SU-DHL-6 (cell line): ENCODE data around the gene ST3GAL4.

Source experiments
- H2AFZ ChIP-seq: fragments of 200-600 bp; sonication (generic); 2 replicates; pipeline ENCODE4 v1.6.1; 2014; ENCODE audit warnings: low read depth, mild to moderate bottlenecking, moderate library complexity, mixed read lengths, antibody characterized with exemption, low read length; ENCODE audit not compliant: severe bottlenecking
- H3F3A ChIP-seq: fragments of 200-600 bp; shearing (Covaris generic); 2 replicates; pipeline ENCODE4 v1.6.0; 2016; ENCODE audit warnings: antibody characterized with exemption, mild to moderate bottlenecking; ENCODE audit not compliant: insufficient read depth
- H3K27ac ChIP-seq: fragments of 200-600 bp; sonication (generic); 2 replicates; pipeline ENCODE4 v1.5.1; 2016; ENCODE audit warnings: low read depth, mild to moderate bottlenecking, low read length, moderate library complexity, mixed read lengths
- H3K27me3 ChIP-seq: fragments of 200-600 bp; sonication (generic), shearing (Covaris generic); 2 replicates; pipeline ENCODE4 v1.6.0; 2014; ENCODE audit warnings: mild to moderate bottlenecking, low read length
- H3K36me3 ChIP-seq: fragments of 200-600 bp; sonication (generic); 2 replicates; pipeline ENCODE4 v1.6.1; 2014; ENCODE audit warnings: mild to moderate bottlenecking, low read length, mixed read lengths
- H3K4me2 ChIP-seq: fragments of 300-600, 200-600 bp; shearing (Covaris generic), sonication (generic); 2 replicates; pipeline ENCODE4 v1.6.0; 2014; ENCODE audit warnings: low read length, low read depth, mild to moderate bottlenecking; ENCODE audit not compliant: poor library complexity, severe bottlenecking
- H3K4me3 ChIP-seq: fragments of 200-600 bp; sonication (generic); 2 replicates; pipeline ENCODE4 v1.5.1; 2014; ENCODE audit warnings: antibody characterized with exemption, low read length, mild to moderate bottlenecking, mixed read lengths; ENCODE audit not compliant: insufficient read depth, poor library complexity, severe bottlenecking
- H3K79me2 ChIP-seq: fragments of 200-600 bp; sonication (generic); 2 replicates; pipeline ENCODE4 v1.6.1; 2014; ENCODE audit warnings: mild to moderate bottlenecking, low read length, moderate library complexity; ENCODE audit not compliant: insufficient read depth
- H3K9ac ChIP-seq: fragments of 200-600 bp; sonication (generic); 2 replicates; pipeline ENCODE4 v1.7.0; 2014; ENCODE audit warnings: mild to moderate bottlenecking, low read length
- H3K9me2 ChIP-seq: fragments of 200-600 bp; sonication (generic); replicated peaks from 2 replicates; pipeline ENCODE4 v1.6.1; 2014; ENCODE audit warnings: low read length; ENCODE audit not compliant: insufficient read depth
- H3K9me3 ChIP-seq: fragments of 200-600 bp; sonication (generic); 2 replicates; pipeline ENCODE4 v1.6.1; 2014; ENCODE audit warnings: low read length, mixed read lengths; ENCODE audit not compliant: insufficient read depth
- H4K20me1 ChIP-seq: fragments of 200-600 bp; sonication (generic); 2 replicates; pipeline ENCODE4 v1.6.1; 2014; ENCODE audit warnings: low read depth, mild to moderate bottlenecking, antibody characterized with exemption, low read length, moderate library complexity, mixed read lengths
- EZH2phosphoT487 ChIP-seq: fragments of 200-600 bp; sonication (generic), shearing (Covaris generic); conservative IDR thresholded peaks from 2 replicates; pipeline ENCODE4 v1.6.1; 2018; ENCODE audit warnings: mild to moderate bottlenecking, antibody characterized with exemption, low read length, moderate library complexity, mixed read lengths
- TF ChIP-seq, protein P1 (sequence below): fragments of 200-600 bp; sonication (generic); IDR thresholded peaks from one replicate; pipeline ENCODE4 v1.5.1; 2017; ENCODE audit warnings: antibody characterized with exemption, mild to moderate bottlenecking, low read length, moderate library complexity; ENCODE audit not compliant: insufficient read depth, poor library complexity, severe bottlenecking

The ST3GAL4 gene

DNA sequence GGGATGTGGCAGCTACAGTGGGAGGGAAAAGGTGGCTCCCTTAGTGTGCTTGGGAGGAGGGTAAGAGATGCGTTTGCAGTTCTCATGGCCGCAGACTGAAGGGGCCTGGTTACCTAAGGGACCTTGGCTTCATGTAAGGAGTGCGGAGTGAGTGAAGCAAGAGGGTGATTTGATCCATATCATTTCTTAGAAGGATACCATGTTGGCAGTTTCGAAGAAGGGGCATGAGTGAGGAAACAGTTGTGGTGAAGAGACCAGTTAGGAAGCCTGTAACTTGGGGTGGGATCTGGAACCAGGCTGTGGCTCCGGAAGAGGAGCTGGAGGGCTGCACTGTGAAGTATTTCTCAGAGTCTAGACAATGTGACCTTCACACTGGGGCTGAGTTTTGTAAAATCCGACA lies 45.0 kb downstream of the ST3GAL4 start:
- no peaks in the 10 kb centered on the region for H3F3A ChIP-seq
- no peaks in the 10 kb centered on the region for H3K9me3 ChIP-seq
- no peak overlapping the region for H3K4me3 ChIP-seq
- no peak overlapping the region for H2AFZ ChIP-seq
- H3K27ac ChIP-seq: no peak overlapping the region
- no peaks in the 10 kb centered on the region for H3K27me3 ChIP-seq
- H3K9me2 ChIP-seq: no peaks in the 10 kb centered on the region
- H3K36me3 ChIP-seq: no peaks in the 10 kb centered on the region
- H4K20me1 ChIP-seq: no peaks in the 10 kb centered on the region
- H3K9ac ChIP-seq: no peak overlapping the region
- no peak overlapping the region for H3K4me2 ChIP-seq
- H3K79me2 ChIP-seq: no peaks in the 10 kb centered on the region
- TF ChIP-seq, protein P1, sequence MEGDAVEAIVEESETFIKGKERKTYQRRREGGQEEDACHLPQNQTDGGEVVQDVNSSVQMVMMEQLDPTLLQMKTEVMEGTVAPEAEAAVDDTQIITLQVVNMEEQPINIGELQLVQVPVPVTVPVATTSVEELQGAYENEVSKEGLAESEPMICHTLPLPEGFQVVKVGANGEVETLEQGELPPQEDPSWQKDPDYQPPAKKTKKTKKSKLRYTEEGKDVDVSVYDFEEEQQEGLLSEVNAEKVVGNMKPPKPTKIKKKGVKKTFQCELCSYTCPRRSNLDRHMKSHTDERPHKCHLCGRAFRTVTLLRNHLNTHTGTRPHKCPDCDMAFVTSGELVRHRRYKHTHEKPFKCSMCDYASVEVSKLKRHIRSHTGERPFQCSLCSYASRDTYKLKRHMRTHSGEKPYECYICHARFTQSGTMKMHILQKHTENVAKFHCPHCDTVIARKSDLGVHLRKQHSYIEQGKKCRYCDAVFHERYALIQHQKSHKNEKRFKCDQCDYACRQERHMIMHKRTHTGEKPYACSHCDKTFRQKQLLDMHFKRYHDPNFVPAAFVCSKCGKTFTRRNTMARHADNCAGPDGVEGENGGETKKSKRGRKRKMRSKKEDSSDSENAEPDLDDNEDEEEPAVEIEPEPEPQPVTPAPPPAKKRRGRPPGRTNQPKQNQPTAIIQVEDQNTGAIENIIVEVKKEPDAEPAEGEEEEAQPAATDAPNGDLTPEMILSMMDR: no peak
- TF ChIP-seq EZH2phosphoT487: no peak

DNA sequence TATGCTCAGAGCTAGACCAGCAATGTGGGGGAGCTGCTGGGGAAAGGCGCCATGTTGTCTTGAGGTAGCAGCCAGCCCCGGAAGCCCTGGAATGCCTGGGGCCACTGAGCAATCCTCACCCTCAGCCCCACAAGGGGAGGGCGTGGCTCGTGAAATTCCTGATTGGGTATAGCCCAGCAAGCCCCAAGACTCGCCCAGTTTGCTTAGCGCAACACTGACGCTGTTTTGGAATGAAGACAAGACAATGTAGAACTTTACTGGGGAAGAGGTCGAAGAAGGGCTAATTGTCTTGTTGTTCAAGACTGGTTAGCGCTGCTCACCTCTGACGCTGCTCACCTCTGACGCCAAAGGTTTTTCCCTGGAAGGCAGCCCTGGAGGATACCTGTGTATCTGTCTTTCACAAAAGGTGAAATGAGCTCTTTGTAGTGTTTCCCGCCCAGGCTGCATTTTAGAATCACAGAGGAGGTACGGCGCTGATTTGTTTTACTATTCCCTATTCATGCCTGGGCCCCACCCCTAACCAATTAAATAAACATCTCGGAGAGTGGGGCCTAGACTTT lies 47.6 kb downstream of the ST3GAL4 start:
- no peaks in the 10 kb centered on the region for H3K36me3 ChIP-seq
- no peak overlapping the region for H3K4me3 ChIP-seq
- H3K27ac ChIP-seq: no peak overlapping the region
- no peak overlapping the region for H2AFZ ChIP-seq
- no peaks in the 10 kb centered on the region for H4K20me1 ChIP-seq
- no peaks in the 10 kb centered on the region for H3K9me2 ChIP-seq
- no peaks in the 10 kb centered on the region for H3K27me3 ChIP-seq
- TF ChIP-seq, protein P1: no peak
- no peak for TF ChIP-seq EZH2phosphoT487
- no peak overlapping the region for H3K4me2 ChIP-seq
- H3K9me3 ChIP-seq: no peaks in the 10 kb centered on the region
- H3F3A ChIP-seq: no peaks in the 10 kb centered on the region
- H3K79me2 ChIP-seq: no peaks in the 10 kb centered on the region
- H3K9ac ChIP-seq: no peak overlapping the region

DNA sequence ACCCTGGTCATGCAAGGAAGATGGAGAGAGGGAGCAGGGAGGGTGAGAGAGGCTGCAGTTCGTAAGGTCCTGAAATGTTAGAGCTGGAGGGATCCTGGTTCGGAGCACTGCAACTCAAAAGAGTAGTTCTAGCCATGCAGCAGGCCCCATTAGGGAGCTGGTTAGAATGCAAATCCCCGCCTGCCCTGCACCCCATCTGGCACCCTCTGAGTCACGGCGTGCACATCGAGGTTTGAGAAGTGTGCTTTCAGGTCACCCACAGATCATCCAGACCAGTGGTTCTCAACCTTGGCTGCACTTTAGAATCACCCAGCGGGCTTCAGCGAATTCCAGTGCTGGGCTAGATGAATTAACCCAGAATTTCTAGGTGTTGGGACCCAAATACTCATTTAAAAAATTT lies 48.2 kb downstream of the ST3GAL4 start:
- Histone ChIP-seq H3K36me3 (no peaks in the 10 kb centered on the region), H3K9me3 (no peaks in the 10 kb centered on the region), H3K27ac (no peak overlapping the region), H2AFZ (no peak overlapping the region), H3K9ac (no peak overlapping the region), H3K4me3 (no peak overlapping the region), H4K20me1 (no peaks in the 10 kb centered on the region), H3K4me2 (no peak overlapping the region), H3K79me2 (no peaks in the 10 kb centered on the region), H3K27me3 (no peaks in the 10 kb centered on the region), H3K9me2 (no peaks in the 10 kb centered on the region), H3F3A (no peaks in the 10 kb centered on the region)
- TF ChIP-seq, protein P1: no peak
- TF ChIP-seq EZH2phosphoT487: no peak
